HEK293 (cell line): ENCODE measurements around the gene PLK1.

Experiments used
- YY1 ChIP-seq: fragments of 450-650 bp; formaldehyde crosslinking; IDR thresholded peaks from 2 replicates; pipeline ENCODE4 v1.5.1; 2018; ENCODE audit warnings: missing biosample characterization, missing genetic modification characterization
- ZNF274 ChIP-seq, 2 experiments: fragments of 200-500 bp in 1 of 2; fragments of 450-650 bp in 1 of 2; sonication (Bioruptor generic) in 1 of 2; formaldehyde crosslinking in 1 of 2; IDR thresholded peaks; 2 replicates each; pipeline versions ENCODE4 v1.5.1 to v1.6.1; 2014 to 2016; ENCODE audit warnings: borderline replicate concordance in 1 of 2, inconsistent platforms in 1 of 2, low read length in 1 of 2, missing biosample characterization in 1 of 2, missing genetic modification characterization in 1 of 2
- ZNF549 ChIP-seq: fragments of 450-650 bp; IDR thresholded peaks from 2 replicates; pipeline ENCODE4 v1.5.1; 2018; ENCODE audit warnings: missing biosample characterization, missing genetic modification characterization, mild to moderate bottlenecking, inconsistent platforms, moderate library complexity
- TF ChIP-seq, protein P1 (sequence below): fragments of 450-650 bp; formaldehyde crosslinking; IDR thresholded peaks from 2 replicates; pipeline ENCODE4 v1.5.1; 2016; ENCODE audit warnings: missing biosample characterization, missing genetic modification characterization
- TF ChIP-seq, protein P2 (sequence below): fragments of 450-650 bp; formaldehyde crosslinking; IDR thresholded peaks from 2 replicates; pipeline ENCODE4 v1.5.1; 2016; ENCODE audit warnings: missing biosample characterization, missing genetic modification characterization
- TF ChIP-seq, protein P3 (sequence below): fragments of 450-650 bp; formaldehyde crosslinking; conservative IDR thresholded peaks from 2 replicates; pipeline ENCODE4 v1.5.1; 2016; ENCODE audit warnings: low read depth, missing biosample characterization, missing genetic modification characterization

DNA sequence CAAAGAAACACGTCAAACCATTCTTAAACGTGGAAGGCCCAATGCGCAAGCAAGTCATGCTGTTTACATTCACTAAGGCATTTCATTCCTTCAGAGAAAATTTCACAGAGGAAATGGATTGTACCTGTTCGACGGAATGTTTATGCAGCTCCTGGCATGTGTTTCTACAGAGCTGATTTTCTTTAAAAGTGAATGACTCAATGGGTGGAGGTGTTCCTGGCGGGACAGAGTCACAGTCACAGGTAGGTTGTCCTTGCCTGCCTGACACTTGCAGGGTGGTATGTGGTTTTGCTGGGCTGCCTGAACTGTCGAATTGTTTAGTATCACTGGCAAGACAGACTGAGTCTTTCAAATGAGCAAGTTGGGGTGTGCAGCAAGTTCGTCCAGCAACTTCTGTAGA is 49.2 kb upstream of the PLK1 start:
- TF ChIP-seq, protein P1, sequence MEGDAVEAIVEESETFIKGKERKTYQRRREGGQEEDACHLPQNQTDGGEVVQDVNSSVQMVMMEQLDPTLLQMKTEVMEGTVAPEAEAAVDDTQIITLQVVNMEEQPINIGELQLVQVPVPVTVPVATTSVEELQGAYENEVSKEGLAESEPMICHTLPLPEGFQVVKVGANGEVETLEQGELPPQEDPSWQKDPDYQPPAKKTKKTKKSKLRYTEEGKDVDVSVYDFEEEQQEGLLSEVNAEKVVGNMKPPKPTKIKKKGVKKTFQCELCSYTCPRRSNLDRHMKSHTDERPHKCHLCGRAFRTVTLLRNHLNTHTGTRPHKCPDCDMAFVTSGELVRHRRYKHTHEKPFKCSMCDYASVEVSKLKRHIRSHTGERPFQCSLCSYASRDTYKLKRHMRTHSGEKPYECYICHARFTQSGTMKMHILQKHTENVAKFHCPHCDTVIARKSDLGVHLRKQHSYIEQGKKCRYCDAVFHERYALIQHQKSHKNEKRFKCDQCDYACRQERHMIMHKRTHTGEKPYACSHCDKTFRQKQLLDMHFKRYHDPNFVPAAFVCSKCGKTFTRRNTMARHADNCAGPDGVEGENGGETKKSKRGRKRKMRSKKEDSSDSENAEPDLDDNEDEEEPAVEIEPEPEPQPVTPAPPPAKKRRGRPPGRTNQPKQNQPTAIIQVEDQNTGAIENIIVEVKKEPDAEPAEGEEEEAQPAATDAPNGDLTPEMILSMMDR (tag by site-specific recombination), result no peak
- TF ChIP-seq, protein P2, sequence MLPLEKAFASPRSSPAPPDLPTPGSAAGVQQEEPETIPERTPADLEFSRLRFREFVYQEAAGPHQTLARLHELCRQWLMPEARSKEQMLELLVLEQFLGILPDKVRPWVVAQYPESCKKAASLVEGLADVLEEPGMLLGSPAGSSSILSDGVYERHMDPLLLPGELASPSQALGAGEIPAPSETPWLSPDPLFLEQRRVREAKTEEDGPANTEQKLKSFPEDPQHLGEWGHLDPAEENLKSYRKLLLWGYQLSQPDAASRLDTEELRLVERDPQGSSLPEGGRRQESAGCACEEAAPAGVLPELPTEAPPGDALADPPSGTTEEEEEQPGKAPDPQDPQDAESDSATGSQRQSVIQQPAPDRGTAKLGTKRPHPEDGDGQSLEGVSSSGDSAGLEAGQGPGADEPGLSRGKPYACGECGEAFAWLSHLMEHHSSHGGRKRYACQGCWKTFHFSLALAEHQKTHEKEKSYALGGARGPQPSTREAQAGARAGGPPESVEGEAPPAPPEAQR, result no peak
- no peak for TF ChIP-seq YY1
- no peak for TF ChIP-seq ZNF549 (tag by site-specific recombination)
- no peak for TF ChIP-seq ZNF274 (IDR thresholded peaks at IDR 0.05; ENCODE audit: low read length)
- TF ChIP-seq ZNF274 (tag by site-specific recombination; IDR thresholded peaks at IDR 0.05; ENCODE audit: borderline replicate concordance), result no peak
- TF ChIP-seq, protein P3, sequence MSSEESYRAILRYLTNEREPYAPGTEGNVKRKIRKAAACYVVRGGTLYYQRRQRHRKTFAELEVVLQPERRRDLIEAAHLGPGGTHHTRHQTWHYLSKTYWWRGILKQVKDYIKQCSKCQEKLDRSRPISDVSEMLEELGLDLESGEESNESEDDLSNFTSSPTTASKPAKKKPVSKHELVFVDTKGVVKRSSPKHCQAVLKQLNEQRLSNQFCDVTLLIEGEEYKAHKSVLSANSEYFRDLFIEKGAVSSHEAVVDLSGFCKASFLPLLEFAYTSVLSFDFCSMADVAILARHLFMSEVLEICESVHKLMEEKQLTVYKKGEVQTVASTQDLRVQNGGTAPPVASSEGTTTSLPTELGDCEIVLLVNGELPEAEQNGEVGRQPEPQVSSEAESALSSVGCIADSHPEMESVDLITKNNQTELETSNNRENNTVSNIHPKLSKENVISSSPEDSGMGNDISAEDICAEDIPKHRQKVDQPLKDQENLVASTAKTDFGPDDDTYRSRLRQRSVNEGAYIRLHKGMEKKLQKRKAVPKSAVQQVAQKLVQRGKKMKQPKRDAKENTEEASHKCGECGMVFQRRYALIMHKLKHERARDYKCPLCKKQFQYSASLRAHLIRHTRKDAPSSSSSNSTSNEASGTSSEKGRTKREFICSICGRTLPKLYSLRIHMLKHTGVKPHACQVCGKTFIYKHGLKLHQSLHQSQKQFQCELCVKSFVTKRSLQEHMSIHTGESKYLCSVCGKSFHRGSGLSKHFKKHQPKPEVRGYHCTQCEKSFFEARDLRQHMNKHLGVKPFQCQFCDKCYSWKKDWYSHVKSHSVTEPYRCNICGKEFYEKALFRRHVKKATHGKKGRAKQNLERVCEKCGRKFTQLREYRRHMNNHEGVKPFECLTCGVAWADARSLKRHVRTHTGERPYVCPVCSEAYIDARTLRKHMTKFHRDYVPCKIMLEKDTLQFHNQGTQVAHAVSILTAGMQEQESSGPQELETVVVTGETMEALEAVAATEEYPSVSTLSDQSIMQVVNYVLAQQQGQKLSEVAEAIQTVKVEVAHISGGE (tag by site-specific recombination), result no peak
